GM18505 (cell line): ENCODE measurements around the gene ST8SIA5.

Experiments used
- ATAC-seq: cut with Tn5 transposase; IDR thresholded peaks from one replicate; pipeline ENCODE4 v1.9.1; 2021; ENCODE audit not compliant: unreplicated experiment
- POLR2A ChIP-seq: IDR thresholded peaks from 4 replicates; pipeline ENCODE4 v1.6.1; 2011; ENCODE audit warnings: borderline replicate concordance; ENCODE audit not compliant: insufficient read depth, insufficient read length; ENCODE audit errors: extremely low read depth

ST8SIA5 gene

GRCh38 chr18:46756025-46756558 lies 761 bp downstream of the ST8SIA5 start:
- ATAC-seq, result no peak
- no peak for TF ChIP-seq POLR2A

- ATAC-seq, result no peak
- no peak for TF ChIP-seq POLR2A
Measured at GRCh38 chr18:46755315-46756024, 1.4 kb downstream of the ST8SIA5 start.

GRCh38 chr18:46754661-46755292 lies 2.1 kb downstream of the ST8SIA5 start:
- TF ChIP-seq POLR2A, result no peak
- ATAC-seq, result no peak

- ATAC-seq, result peak; percentile 48
- TF ChIP-seq POLR2A, result no peak
Measured at GRCh38 chr18:46754188-46754587, 2.7 kb downstream of the ST8SIA5 start.

- no peak for TF ChIP-seq POLR2A
- ATAC-seq, result no peak
Measured at GRCh38 chr18:46751882-46752281, 5.0 kb downstream of the ST8SIA5 start.

- TF ChIP-seq POLR2A, result no peak
- no peak for ATAC-seq
Measured at GRCh38 chr18:46750626-46751025, 6.2 kb downstream of the ST8SIA5 start.

- ATAC-seq, result no peak
- TF ChIP-seq POLR2A, result no peak
Measured at GRCh38 chr18:46748466-46748865, 8.4 kb downstream of the ST8SIA5 start.

GRCh38 chr18:46740046-46740445 lies 16.8 kb downstream of the ST8SIA5 start:
- ATAC-seq, result no peak

GRCh38 chr18:46738491-46738890 lies 18.4 kb downstream of the ST8SIA5 start:
- no peak for ATAC-seq
- TF ChIP-seq POLR2A, result no peak

More at GRCh38 chr18:46740046-46740445, 16.8 kb downstream of the ST8SIA5 start:
- TF ChIP-seq POLR2A, result no peak

GRCh38 chr18:46736736-46737135 lies 20.1 kb downstream of the ST8SIA5 start:
- no peak for ATAC-seq
- TF ChIP-seq POLR2A, result no peak

- no peak for ATAC-seq
- TF ChIP-seq POLR2A, result no peak
Measured at GRCh38 chr18:46736135-46736534, 20.7 kb downstream of the ST8SIA5 start.

- ATAC-seq, result no peak
- TF ChIP-seq POLR2A, result no peak
Measured at GRCh38 chr18:46734981-46735380, 21.9 kb downstream of the ST8SIA5 start.

- no peak for ATAC-seq
- no peak for TF ChIP-seq POLR2A
Measured at GRCh38 chr18:46733872-46734271, 23.0 kb downstream of the ST8SIA5 start.

- ATAC-seq, result no peak
- no peak for TF ChIP-seq POLR2A
Measured at GRCh38 chr18:46732801-46733200, 24.1 kb downstream of the ST8SIA5 start.
